ENCODE data around the gene PCDH15. TPM values are rescaled to one million over a fixed set of nuclear protein-coding genes. Genes with fewer than 3 reads are reported as not detected.

Gene PCDH15
- total RNA-seq, 2 donors from 2014 or later = 0.58 to 0.95 TPM

DNA sequence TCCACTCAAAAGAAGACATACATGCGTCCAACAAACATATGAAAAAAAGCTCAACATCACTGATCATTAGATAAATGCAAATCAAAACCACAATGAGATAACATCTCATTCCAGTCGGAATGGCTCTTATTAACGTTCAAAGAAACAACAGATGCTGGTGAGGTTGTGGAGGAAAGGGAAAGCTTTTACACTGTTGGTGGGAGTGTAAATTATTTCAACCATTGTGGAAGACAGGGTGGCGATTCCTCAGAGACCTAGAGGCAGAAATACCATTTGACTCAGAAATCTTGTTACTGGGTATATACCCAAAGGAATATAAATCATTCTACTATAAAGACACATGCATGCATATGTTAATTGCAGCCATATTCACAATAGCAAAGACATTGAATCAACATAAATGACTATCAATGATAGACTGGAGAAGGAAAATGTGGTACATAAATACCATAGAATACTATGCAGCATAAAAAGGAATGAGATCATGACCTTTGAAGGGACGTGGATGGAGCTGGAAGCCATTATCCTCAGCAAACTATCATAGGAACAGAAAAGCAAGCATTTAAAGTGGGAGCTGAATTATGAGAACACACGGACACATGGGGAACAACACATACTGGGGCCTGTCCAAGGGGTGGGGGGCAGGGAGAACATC lies 28.4 kb downstream of the PCDH15 start:
- no peak overlapping the region for H3K4me3 ChIP-seq (ENCODE audit: low read length)
- peaks cover 22% of the 10 kb centered on the region for H3K4me1 Mint-ChIP-seq
- H3K27ac ChIP-seq (ENCODE audit: low read depth, low read length) = no peak overlapping the region
- peaks cover 4% of the 10 kb centered on the region for H3K4me1 ChIP-seq (ENCODE audit: control insufficient read depth, insufficient read depth, low read length)
- WGBS, 2 experiments (ENCODE audit: insufficient coverage in 1 of 2, insufficient read length in 1 of 2) = 90 to 94% methylated on average over 3 to 6 of the region's 6 CpGs
- no peaks in the 10 kb centered on the region for H3K27me3 ChIP-seq (ENCODE audit: control insufficient read depth, insufficient read depth, low read length, poor library complexity, severe bottlenecking)
- no peaks in the 10 kb centered on the region for H3K36me3 Mint-ChIP-seq (ENCODE audit: low read depth)
- H3K36me3 ChIP-seq (ENCODE audit: control insufficient read depth, insufficient read depth, low read length) = no peaks in the 10 kb centered on the region
- H3K9me3 Mint-ChIP-seq = peaks cover 2% of the 10 kb centered on the region
- TF ChIP-seq, protein P1, sequence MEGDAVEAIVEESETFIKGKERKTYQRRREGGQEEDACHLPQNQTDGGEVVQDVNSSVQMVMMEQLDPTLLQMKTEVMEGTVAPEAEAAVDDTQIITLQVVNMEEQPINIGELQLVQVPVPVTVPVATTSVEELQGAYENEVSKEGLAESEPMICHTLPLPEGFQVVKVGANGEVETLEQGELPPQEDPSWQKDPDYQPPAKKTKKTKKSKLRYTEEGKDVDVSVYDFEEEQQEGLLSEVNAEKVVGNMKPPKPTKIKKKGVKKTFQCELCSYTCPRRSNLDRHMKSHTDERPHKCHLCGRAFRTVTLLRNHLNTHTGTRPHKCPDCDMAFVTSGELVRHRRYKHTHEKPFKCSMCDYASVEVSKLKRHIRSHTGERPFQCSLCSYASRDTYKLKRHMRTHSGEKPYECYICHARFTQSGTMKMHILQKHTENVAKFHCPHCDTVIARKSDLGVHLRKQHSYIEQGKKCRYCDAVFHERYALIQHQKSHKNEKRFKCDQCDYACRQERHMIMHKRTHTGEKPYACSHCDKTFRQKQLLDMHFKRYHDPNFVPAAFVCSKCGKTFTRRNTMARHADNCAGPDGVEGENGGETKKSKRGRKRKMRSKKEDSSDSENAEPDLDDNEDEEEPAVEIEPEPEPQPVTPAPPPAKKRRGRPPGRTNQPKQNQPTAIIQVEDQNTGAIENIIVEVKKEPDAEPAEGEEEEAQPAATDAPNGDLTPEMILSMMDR (conservative IDR thresholded peaks at IDR 0.05) = no peak
- no peak overlapping the region for H3K9ac ChIP-seq (ENCODE audit: extremely low read depth, low read length, poor library complexity, severe bottlenecking)
- H3K4me3 Mint-ChIP-seq = no peak overlapping the region
- DNase-seq = no peak
- H3K27ac Mint-ChIP-seq = no peak overlapping the region
- H3K27me3 Mint-ChIP-seq (ENCODE audit: insufficient read depth) = no peaks in the 10 kb centered on the region
- H3K9me3 ChIP-seq (ENCODE audit: control insufficient read depth, low read length) = no peaks in the 10 kb centered on the region

DNA sequence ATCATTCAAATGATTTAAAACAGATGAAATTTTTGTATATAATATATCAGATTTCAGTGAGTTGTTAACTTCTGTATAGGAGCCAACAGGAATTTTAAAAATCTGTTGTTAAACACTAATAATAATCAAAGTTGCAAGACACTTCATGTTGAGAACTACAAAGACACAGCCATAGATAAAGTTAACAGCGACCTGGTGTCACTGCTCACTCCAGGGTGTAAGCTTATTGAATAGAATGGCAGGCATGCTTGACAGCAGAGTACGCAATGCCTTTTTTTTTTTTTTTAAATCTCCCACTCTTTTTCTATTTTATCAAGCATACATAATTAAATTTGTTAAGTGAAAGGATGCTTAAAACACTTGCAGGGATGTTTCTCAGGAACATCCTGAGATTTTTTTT lies 32.0 kb downstream of the PCDH15 start:
- Histone ChIP-seq H3K27ac (ENCODE audit: low read depth, low read length) (no peak overlapping the region), H3K36me3 (ENCODE audit: control insufficient read depth, insufficient read depth, low read length) (no peaks in the 10 kb centered on the region), H3K9ac (ENCODE audit: extremely low read depth, low read length, poor library complexity, severe bottlenecking) (no peak overlapping the region), H3K9me3 (ENCODE audit: control insufficient read depth, low read length) (no peaks in the 10 kb centered on the region), H3K27me3 (ENCODE audit: control insufficient read depth, insufficient read depth, low read length, poor library complexity, severe bottlenecking) (no peaks in the 10 kb centered on the region), H3K4me3 (ENCODE audit: low read length) (no peak overlapping the region), H3K4me1 (ENCODE audit: control insufficient read depth, insufficient read depth, low read length) (peaks cover 4% of the 10 kb centered on the region)
- Mint-ChIP-seq H3K9me3 (no peaks in the 10 kb centered on the region), H3K27ac (no peak overlapping the region), H3K4me3 (no peak overlapping the region), H3K4me1 (peaks cover 26% of the 10 kb centered on the region), H3K27me3 (ENCODE audit: insufficient read depth) (no peaks in the 10 kb centered on the region), H3K36me3 (ENCODE audit: low read depth) (no peaks in the 10 kb centered on the region)
- WGBS, 2 experiments (ENCODE audit: insufficient coverage in 1 of 2, insufficient read length in 1 of 2) = 23% methylated on average over 2 of the region's 2 CpGs; no CpG with 5 or more reads in 1 of the 2 experiments
- TF ChIP-seq, protein P1 (conservative IDR thresholded peaks at IDR 0.05) = no peak
- no peak for DNase-seq

DNA sequence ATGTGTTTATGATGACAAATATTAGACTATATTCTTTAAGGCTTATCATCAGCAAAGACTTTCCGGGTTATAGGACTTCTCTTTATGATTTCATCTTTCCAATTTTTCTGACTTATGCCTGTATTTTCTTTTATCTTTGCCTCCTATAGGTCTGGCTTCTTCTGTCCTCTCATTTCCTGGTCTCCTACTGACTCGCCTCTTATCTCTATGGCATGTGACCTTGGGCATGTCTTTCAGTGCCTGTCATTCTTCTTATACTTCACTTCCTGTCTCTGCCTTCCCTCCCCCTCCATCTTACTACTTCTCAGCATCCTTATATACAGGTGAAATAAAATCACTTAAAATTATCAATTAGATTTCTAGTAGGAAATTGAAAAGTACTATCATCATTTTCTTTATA lies 42.2 kb downstream of the PCDH15 start:
- Mint-ChIP-seq H3K4me1 (peaks cover 2% of the 10 kb centered on the region), H3K9me3 (no peaks in the 10 kb centered on the region), H3K27me3 (ENCODE audit: insufficient read depth) (no peaks in the 10 kb centered on the region), H3K4me3 (no peak overlapping the region), H3K27ac (no peak overlapping the region), H3K36me3 (ENCODE audit: low read depth) (no peaks in the 10 kb centered on the region)
- TF ChIP-seq, protein P1 (conservative IDR thresholded peaks at IDR 0.05) = no peak
- Histone ChIP-seq H3K4me3 (ENCODE audit: low read length) (no peak overlapping the region), H3K4me1 (ENCODE audit: control insufficient read depth, insufficient read depth, low read length) (peaks cover 4% of the 10 kb centered on the region), H3K36me3 (ENCODE audit: control insufficient read depth, insufficient read depth, low read length) (no peaks in the 10 kb centered on the region), H3K9ac (ENCODE audit: extremely low read depth, low read length, poor library complexity, severe bottlenecking) (no peak overlapping the region), H3K9me3 (ENCODE audit: control insufficient read depth, low read length) (no peaks in the 10 kb centered on the region), H3K27me3 (ENCODE audit: control insufficient read depth, insufficient read depth, low read length, poor library complexity, severe bottlenecking) (no peaks in the 10 kb centered on the region), H3K27ac (ENCODE audit: low read depth, low read length) (no peak overlapping the region)
- WGBS, 2 experiments (ENCODE audit: insufficient coverage in 1 of 2, insufficient read length in 1 of 2) = 87 to 100% methylated on average over 2 of the region's 2 CpGs
- no peak for DNase-seq

All from endodermal cell (in vitro differentiated cells).